Peyer's patch (tissue), 4 donors: Measurements from ENCODE around the gene KLHDC1. TPM values are rescaled to one million over a fixed set of nuclear protein-coding genes. Genes with fewer than 3 reads are reported as not detected.
A peak's percentile ranks its signal among the peaks of the same experiment; 100 is the strongest.
"Not testable (repeated sequence)": the region's sequence is repeated elsewhere in the genome, so short reads cannot be mapped to it uniquely, and the experiment has no call there.

Experiments used
- DNase-seq, 3 donors: peaks; one replicate each; pipeline ENCODE4 v3.0.0-alpha.2; 2017 to 2019
- H3K27ac ChIP-seq, 4 donors: fragments of 200-600 bp; sonication (generic); one replicate each; pipeline ENCODE4 v1.5.1; 2016 to 2019
- H3K27me3 ChIP-seq, 2 donors: fragments of 200-600 bp; sonication (generic); one replicate each; pipeline ENCODE4 v1.5.1; 2019
- H3K36me3 ChIP-seq, 3 donors: fragments of 200-600 bp; sonication (generic); one replicate each; pipeline ENCODE4 v1.5.1; 2016 to 2019
- H3K4me1 ChIP-seq, 4 donors: fragments of 200-600 bp; sonication (generic); one replicate each; pipeline ENCODE4 v1.5.1; 2016 to 2019
- H3K4me3 ChIP-seq, 4 donors: fragments of 200-600 bp; sonication (generic); 1 replicate in 3 of 4; 2 replicates in 1 of 4; pipeline ENCODE4 v1.5.1; 2016 to 2019; ENCODE audit warnings: mild to moderate bottlenecking in 1 of 4
- H3K9me3 ChIP-seq, 4 donors: fragments of 200-600 bp; sonication (generic); one replicate each; pipeline ENCODE4 v1.5.1; 2016 to 2019; ENCODE audit warnings: mild to moderate bottlenecking in 1 of 4
- CTCF ChIP-seq, 6 experiments: fragments of 450-650 bp in 4 of 6; fragments of 200-600 bp in 2 of 6; sonication (generic) in 1 of 6; IDR thresholded peaks; one replicate each; pipeline ENCODE4 v1.5.1; 2017 to 2019; ENCODE audit warnings: antibody characterized with exemption in 6 of 6, mild to moderate bottlenecking in 3 of 6, moderate library complexity in 1 of 6
- POLR2A ChIP-seq, 2 donors: fragments of 450-650 bp; IDR thresholded peaks; one replicate each; pipeline ENCODE4 v1.5.1; 2017; ENCODE audit warnings: antibody characterized with exemption in 2 of 2, mild to moderate bottlenecking in 2 of 2, moderate library complexity in 2 of 2
- total RNA-seq, 4 donors: library from RNA; depleted of rRNA; stranded (reverse); fragments of >200 nt; gene quantifications; one replicate each; pipeline ENCODE4 v1.1.0, GENCODE V29; 2016

KLHDC1 gene
- total RNA-seq, result 10 to 100 TPM in 1 of 4 donors, 1 to 10 TPM in 3; 2.3 to 28.1 (median 3.5) TPM

GRCh38 chr14:49692811-49693734 is at the start of gene KLHDC1:
Gene KLHDC1 (plus strand): TSS chr14:49693120. CDS start chr14:49693195, 75 bp downstream.
- peak within 1 kb of the TSS; percentile 85 to 95 (median 92) for H3K27ac ChIP-seq
- peaks cover 0 to 8% (median 0%) of the 10 kb centered on the region in 4 donors for H3K4me1 ChIP-seq
- no peaks in the 10 kb centered on the region for H3K36me3 ChIP-seq
- no peaks in the 10 kb centered on the region for H3K9me3 ChIP-seq
- peak within 1 kb of the TSS; percentile 62 to 76 (median 74) for H3K4me3 ChIP-seq
- peak; percentile 83 to 92 (median 89) for DNase-seq
- no peaks in the 10 kb centered on the region for H3K27me3 ChIP-seq
- peak; percentile 83 to 87 for TF ChIP-seq POLR2A (IDR thresholded peaks at IDR 0.05)
- TF ChIP-seq CTCF (IDR thresholded peaks at IDR 0.05), result no peak

DNA sequence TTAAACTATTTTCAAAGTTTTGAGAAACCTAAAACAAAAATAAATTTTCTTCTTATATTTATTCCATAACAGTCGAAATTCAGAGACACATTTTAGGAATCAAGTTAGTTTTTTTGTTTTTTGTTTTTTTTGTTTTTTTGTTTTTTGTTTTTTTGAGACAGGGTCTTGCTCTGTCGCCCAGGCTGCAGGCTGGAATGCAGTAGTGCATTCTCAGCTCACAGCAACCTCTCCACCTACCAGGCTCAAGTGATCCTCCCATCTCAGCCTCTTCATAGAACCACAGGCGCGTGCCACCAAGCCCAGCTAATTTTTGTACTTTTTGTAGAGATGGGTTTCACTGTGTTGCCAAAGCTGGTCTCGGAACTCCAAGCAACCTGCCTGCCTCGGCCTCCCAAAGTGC is 39.4 kb upstream of the KLHDC1 start:
- Histone ChIP-seq H3K4me1 (no peaks in the 10 kb centered on the region), H3K9me3 (no peaks in the 10 kb centered on the region), H3K4me3 (no peak overlapping the region), H3K36me3 (no peaks in the 10 kb centered on the region), H3K27me3 (no peaks in the 10 kb centered on the region), H3K27ac (no peak overlapping the region)
- DNase-seq, result no peak
- TF ChIP-seq POLR2A (IDR thresholded peaks at IDR 0.05), result no peak
- no peak for TF ChIP-seq CTCF (IDR thresholded peaks at IDR 0.05)

DNA sequence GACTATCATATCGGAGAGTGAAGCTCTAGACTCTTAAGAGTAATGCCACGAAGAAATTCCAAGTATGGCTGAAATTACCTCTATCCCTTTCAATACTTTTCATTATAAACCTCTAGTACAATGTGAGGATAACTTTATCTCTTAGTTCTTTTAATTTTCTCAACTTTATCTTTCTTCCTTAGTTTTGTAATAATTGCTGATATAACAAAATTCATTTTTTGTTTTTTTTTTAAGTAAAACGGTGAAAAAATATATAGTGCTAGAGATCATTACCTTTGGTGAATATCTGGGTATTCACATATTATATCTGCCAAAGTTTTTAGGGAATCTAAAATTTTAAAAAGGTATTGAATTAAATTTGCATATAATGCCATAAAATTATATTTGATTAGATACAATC is 38.4 kb upstream of the KLHDC1 start:
- peaks cover 0 to 4% (median 0%) of the 10 kb centered on the region in 4 donors for H3K4me1 ChIP-seq
- TF ChIP-seq CTCF (IDR thresholded peaks at IDR 0.05) (no peak), POLR2A (IDR thresholded peaks at IDR 0.05) (no peak)
- no peaks in the 10 kb centered on the region for H3K9me3 ChIP-seq
- H3K4me3 ChIP-seq, result no peak overlapping the region
- DNase-seq, result no peak
- no peaks in the 10 kb centered on the region for H3K27me3 ChIP-seq
- H3K27ac ChIP-seq, result no peak overlapping the region
- H3K36me3 ChIP-seq, result no peaks in the 10 kb centered on the region

GRCh38 chr14:49657500-49657899 is 35.4 kb upstream of the KLHDC1 start:
- not testable (repeated sequence) for H3K4me3 ChIP-seq, DNase-seq

GRCh38 chr14:49659526-49660455 is 33.1 kb upstream of the KLHDC1 start:
- Histone ChIP-seq H3K9me3 (no peaks in the 10 kb centered on the region), H3K4me3 (no peak overlapping the region), H3K4me1 (peaks cover 0 to 5% (median 0%) of the 10 kb centered on the region in 4 donors), H3K36me3 (no peaks in the 10 kb centered on the region), H3K27me3 (no peaks in the 10 kb centered on the region), H3K27ac (no peak overlapping the region)
- DNase-seq, result no peak
- no peak for TF ChIP-seq POLR2A (IDR thresholded peaks at IDR 0.05)
- TF ChIP-seq CTCF (IDR thresholded peaks at IDR 0.05), result no peak

More at GRCh38 chr14:49657500-49657899, 35.4 kb upstream of the KLHDC1 start:
- H3K27ac ChIP-seq, H3K4me1 ChIP-seq, H3K9me3 ChIP-seq, H3K27me3 ChIP-seq, H3K36me3 ChIP-seq: not testable (repeated sequence)
